ENCODE results near the gene KCNE1.

DNA sequence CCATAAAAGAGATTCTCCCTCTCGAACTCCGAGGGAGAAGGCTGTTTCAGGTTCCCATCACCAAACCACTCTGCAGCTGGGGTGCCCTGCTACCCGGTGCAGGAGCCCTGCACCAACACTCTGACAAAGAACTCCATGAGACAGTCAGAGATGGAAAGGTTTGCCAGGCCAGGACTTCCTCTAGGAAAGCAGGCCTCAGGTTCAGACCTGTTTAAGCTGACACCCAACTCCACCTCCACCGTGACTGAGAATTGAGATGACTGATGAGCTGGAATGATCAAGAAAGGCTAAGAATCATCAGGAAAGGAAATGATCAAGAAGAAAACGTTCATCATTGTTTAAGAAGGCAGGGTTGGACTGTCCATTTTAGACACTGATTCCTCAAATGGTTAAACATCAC lies 46.2 kb upstream of the KCNE1 start:
- TF ChIP-seq, protein P1, sequence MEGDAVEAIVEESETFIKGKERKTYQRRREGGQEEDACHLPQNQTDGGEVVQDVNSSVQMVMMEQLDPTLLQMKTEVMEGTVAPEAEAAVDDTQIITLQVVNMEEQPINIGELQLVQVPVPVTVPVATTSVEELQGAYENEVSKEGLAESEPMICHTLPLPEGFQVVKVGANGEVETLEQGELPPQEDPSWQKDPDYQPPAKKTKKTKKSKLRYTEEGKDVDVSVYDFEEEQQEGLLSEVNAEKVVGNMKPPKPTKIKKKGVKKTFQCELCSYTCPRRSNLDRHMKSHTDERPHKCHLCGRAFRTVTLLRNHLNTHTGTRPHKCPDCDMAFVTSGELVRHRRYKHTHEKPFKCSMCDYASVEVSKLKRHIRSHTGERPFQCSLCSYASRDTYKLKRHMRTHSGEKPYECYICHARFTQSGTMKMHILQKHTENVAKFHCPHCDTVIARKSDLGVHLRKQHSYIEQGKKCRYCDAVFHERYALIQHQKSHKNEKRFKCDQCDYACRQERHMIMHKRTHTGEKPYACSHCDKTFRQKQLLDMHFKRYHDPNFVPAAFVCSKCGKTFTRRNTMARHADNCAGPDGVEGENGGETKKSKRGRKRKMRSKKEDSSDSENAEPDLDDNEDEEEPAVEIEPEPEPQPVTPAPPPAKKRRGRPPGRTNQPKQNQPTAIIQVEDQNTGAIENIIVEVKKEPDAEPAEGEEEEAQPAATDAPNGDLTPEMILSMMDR (conservative IDR thresholded peaks at IDR 0.05; ENCODE audit: low read depth, low read length): no peak
- no peak for TF ChIP-seq EZH2 (IDR thresholded peaks at IDR 0.05; ENCODE audit: borderline replicate concordance, low read depth, low read length, poor library complexity, severe bottlenecking)
